ENCODE results near the gene PLK3.
"Not testable (repeated sequence)": the region's sequence is repeated elsewhere in the genome, so short reads cannot be mapped to it uniquely, and the experiment has no call there.

- not testable (repeated sequence) for TF ChIP-seq EP300, POLR2A, POLR2AphosphoS5 (IDR thresholded peaks at IDR 0.05)
- TF ChIP-seq, protein P1, sequence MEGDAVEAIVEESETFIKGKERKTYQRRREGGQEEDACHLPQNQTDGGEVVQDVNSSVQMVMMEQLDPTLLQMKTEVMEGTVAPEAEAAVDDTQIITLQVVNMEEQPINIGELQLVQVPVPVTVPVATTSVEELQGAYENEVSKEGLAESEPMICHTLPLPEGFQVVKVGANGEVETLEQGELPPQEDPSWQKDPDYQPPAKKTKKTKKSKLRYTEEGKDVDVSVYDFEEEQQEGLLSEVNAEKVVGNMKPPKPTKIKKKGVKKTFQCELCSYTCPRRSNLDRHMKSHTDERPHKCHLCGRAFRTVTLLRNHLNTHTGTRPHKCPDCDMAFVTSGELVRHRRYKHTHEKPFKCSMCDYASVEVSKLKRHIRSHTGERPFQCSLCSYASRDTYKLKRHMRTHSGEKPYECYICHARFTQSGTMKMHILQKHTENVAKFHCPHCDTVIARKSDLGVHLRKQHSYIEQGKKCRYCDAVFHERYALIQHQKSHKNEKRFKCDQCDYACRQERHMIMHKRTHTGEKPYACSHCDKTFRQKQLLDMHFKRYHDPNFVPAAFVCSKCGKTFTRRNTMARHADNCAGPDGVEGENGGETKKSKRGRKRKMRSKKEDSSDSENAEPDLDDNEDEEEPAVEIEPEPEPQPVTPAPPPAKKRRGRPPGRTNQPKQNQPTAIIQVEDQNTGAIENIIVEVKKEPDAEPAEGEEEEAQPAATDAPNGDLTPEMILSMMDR (IDR thresholded peaks at IDR 0.05) = not testable (repeated sequence)
These were observed 2.3 kb upstream of the PLK3 start for GRCh38 chr1:44797886-44798285.
